Ovary (tissue), 9 donors: ENCODE results near the gene ATP6V0B. TPM values are rescaled to one million over a fixed set of nuclear protein-coding genes. Genes with fewer than 3 reads are reported as not detected.

ENCODE experiments used
- DNase-seq, 5 donors: peaks; one replicate each; pipeline ENCODE4 v3.0.0-alpha.2; 2019 to 2020
- H3K27ac ChIP-seq, 2 donors: fragments of 200-600 bp; one replicate each; pipeline versions ENCODE4 v1.5.1 to v1.8.0; 2019 to 2022
- H3K27me3 ChIP-seq: fragments of 200-600 bp; one replicate; pipeline ENCODE4 v1.8.0; 2022
- H3K36me3 ChIP-seq: fragments of 200-600 bp; sonication (generic); one replicate; pipeline ENCODE4 v1.5.1; 2019
- H3K4me1 ChIP-seq: one replicate; pipeline ENCODE4 v1.8.1; 2013; ENCODE audit warnings: mild to moderate bottlenecking, moderate library complexity; ENCODE audit not compliant: insufficient read depth
- H3K4me3 ChIP-seq: fragments of 200-600 bp; sonication (generic); one replicate; pipeline ENCODE4 v1.5.1; 2017
- H3K9me3 ChIP-seq, 2 donors: fragments of 200-600 bp in 1 of 2; sonication (generic) in 1 of 2; one replicate each; pipeline versions ENCODE4 v1.5.1 to v1.8.1; 2013 to 2019; ENCODE audit warnings: mild to moderate bottlenecking in 1 of 2, moderate library complexity in 1 of 2
- EP300 ChIP-seq: sonication (generic); formaldehyde crosslinking; IDR thresholded peaks from one replicate; pipeline ENCODE4 v1.6.1; 2017; ENCODE audit warnings: antibody characterized with exemption
- POLR2A ChIP-seq: fragments of 450-650 bp; IDR thresholded peaks from one replicate; pipeline ENCODE4 v1.6.1; 2017; ENCODE audit warnings: antibody characterized with exemption, mild to moderate bottlenecking, moderate library complexity
- WGBS, 3 donors: extraction: QIAGEN DNeasy Blood & Tissue Kit in 1 of 3; methylation state at CpG; one replicate each; pipeline versions ENCODE4 v1.1.5 to v1.1.7; 2013 to 2017; 5-methylcytosine and 5-hydroxymethylcytosine counted together
- intact Hi-C, 4 donors: fragments of 100-400 bp; cut with DNase I; formaldehyde crosslinking; loops; one replicate each; pipeline versions ENCODE4 v1.11.0 to v1.15.1; 2022 to 2023
- polyA plus RNA-seq, 2 donors: library from polyadenylated mRNA; stranded (reverse); fragments of 200-250 nt in 1 of 2; fragments of 350-450 nt in 1 of 2; fragmentation: Illumina TruSeq in 1 of 2; extraction: RNeasy Lipid Tissue Mini Kit (QIAGEN cat#74804) in 1 of 2; gene quantifications; one replicate each; pipeline ENCODE4 v1.2.3, GENCODE V29; 2013 to 2014
- total RNA-seq, 7 donors: library from RNA; depleted of rRNA in 2 of 7; stranded (reverse); fragments of >200 nt in 2 of 7; fragmentation: NEBNext Ultra II Directional in 3 of 7; extraction: Animal tissue kit (Norgen Biotek cat#: 25700) in 3 of 7; gene quantifications; one replicate each; pipeline versions ENCODE4 v1.1.0 to v1.2.4, GENCODE V29; 2016 to 2023
- TF ChIP-seq, protein P1 (sequence below), 3 donors: fragments of 450-650 bp in 2 of 3; fragments of 200-600 bp in 1 of 3; IDR thresholded peaks; one replicate each; pipeline versions ENCODE4 v1.5.1 to v1.8.0; 2016 to 2022; ENCODE audit warnings: antibody characterized with exemption in 3 of 3, mild to moderate bottlenecking in 1 of 3
- donor health status: DM: no; HTN: no; CAD: no; lungs with moderate emphysema.
- donor health status: DM: no; HTN: no; CAD: no.
- donor health status: Bipolar disorder and iron deficiency.
- donor health status: DM: yes; HTN: yes; CAD: no.
- donor health status: DM: no; HTN: no; CAD: no.
- donor health status: DM: yes; HTN: yes; CAD: no.

ATP6V0B gene
- total and polyA plus RNA-seq, 9 donors, result 46.1 to 108 (median 74.4) TPM

DNA sequence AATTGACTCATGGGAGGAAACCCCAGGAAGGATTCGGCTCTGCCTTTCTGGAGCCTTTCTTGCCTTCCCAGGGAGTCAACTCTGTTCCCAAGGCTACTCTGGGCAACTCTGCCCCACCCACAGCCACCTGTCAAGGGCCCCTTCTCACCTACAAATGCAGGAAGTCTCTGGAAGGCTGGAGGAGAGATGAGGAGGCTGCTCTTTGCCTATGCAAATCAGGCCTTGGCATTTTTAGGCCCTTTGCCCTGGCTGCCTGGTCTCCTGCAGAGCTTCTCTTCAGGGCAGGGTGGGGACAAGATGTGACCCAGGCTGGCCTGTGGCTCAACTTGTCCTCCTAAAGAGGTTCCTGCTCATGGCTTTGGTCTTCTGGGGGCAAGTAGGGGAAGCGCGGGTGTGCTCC lies 51.1 kb downstream of the ATP6V0B start:
- Histone ChIP-seq H3K27me3 (no peaks in the 10 kb centered on the region), H3K36me3 (no peaks in the 10 kb centered on the region), H3K4me3 (no peak overlapping the region), H3K4me1 (peaks cover 2% of the 10 kb centered on the region), H3K9me3 (no peaks in the 10 kb centered on the region), H3K27ac (no peak overlapping the region)
- no peak for DNase-seq
- TF ChIP-seq, protein P1, sequence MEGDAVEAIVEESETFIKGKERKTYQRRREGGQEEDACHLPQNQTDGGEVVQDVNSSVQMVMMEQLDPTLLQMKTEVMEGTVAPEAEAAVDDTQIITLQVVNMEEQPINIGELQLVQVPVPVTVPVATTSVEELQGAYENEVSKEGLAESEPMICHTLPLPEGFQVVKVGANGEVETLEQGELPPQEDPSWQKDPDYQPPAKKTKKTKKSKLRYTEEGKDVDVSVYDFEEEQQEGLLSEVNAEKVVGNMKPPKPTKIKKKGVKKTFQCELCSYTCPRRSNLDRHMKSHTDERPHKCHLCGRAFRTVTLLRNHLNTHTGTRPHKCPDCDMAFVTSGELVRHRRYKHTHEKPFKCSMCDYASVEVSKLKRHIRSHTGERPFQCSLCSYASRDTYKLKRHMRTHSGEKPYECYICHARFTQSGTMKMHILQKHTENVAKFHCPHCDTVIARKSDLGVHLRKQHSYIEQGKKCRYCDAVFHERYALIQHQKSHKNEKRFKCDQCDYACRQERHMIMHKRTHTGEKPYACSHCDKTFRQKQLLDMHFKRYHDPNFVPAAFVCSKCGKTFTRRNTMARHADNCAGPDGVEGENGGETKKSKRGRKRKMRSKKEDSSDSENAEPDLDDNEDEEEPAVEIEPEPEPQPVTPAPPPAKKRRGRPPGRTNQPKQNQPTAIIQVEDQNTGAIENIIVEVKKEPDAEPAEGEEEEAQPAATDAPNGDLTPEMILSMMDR (IDR thresholded peaks at IDR 0.05), result no peak
- TF ChIP-seq POLR2A, result no peak
- TF ChIP-seq EP300, result no peak
- 78 to 88% (median 82%) methylated on average over 3 of the region's 3 CpGs for WGBS, 3 donors
- intact Hi-C loops, result no loop called here

DNA sequence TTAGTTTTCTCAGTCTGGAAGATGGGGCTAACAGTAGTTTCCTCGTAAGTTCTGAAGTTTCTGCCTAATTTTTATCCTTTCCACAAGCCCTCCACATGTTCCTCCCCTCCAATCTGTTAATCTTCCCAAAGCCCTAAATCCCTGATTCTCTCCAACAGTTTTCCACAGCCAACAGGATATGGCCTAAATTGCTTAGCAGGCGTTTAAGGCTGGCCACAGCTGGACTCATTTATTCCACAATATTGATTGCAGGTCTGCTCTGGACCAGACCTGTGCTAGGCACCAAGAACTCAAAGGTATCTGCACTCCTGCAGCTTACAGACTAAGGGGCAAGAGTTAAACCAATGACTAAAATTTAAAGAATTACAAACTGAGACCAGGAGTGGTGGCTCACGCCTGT lies 52.6 kb downstream of the ATP6V0B start:
- Histone ChIP-seq H3K27me3 (no peaks in the 10 kb centered on the region), H3K36me3 (no peaks in the 10 kb centered on the region), H3K4me3 (no peak overlapping the region), H3K4me1 (peaks cover 5% of the 10 kb centered on the region), H3K27ac (no peak overlapping the region), H3K9me3 (no peaks in the 10 kb centered on the region)
- TF ChIP-seq POLR2A, result no peak
- TF ChIP-seq, protein P1 (IDR thresholded peaks at IDR 0.05), result no peak
- TF ChIP-seq EP300, result no peak
- DNase-seq, result no peak
- intact Hi-C loops, result no loop called here
- 93 to 96% (median 95%) methylated on average over 3 of the region's 3 CpGs for WGBS, 3 donors

Other genes starting within 250 kb of the ATP6V0B start
- gene ARTN, start 41.2 kb upstream of the ATP6V0B start, total RNA-seq, result 1 to 10 TPM in 3 of 7 donors, under 1 TPM in 4; 0.72 to 1.3 (median 0.92) TPM
- gene ARTN, start 41.2 kb upstream of the ATP6V0B start, polyA plus RNA-seq, result under 1 TPM in 1 of 2 donors, not detected in 1; 0.75 TPM
- 10 to 100 TPM in 6 of 7 donors, 1 to 10 TPM in 1; 8.6 to 30.3 (median 20.9) TPM for gene IPO13, start 28.0 kb upstream of the ATP6V0B start, total RNA-seq
- gene IPO13, start 28.0 kb upstream of the ATP6V0B start, polyA plus RNA-seq, result 10 to 100 TPM in 1 of 2 donors, 1 to 10 TPM in 1; 10.0 to 15.3 TPM
- 10 to 100 TPM in 6 of 7 donors, 1 to 10 TPM in 1; 7.2 to 27.0 (median 16.2) TPM for gene DPH2, start 5.0 kb upstream of the ATP6V0B start, total RNA-seq
- gene DPH2, start 5.0 kb upstream of the ATP6V0B start, polyA plus RNA-seq, result 10 to 100 TPM in 1 of 2 donors, 1 to 10 TPM in 1; 8.5 to 12.7 TPM
- gene B4GALT2, start 4.2 kb downstream of the ATP6V0B start, total RNA-seq, result 10 to 100 TPM; 11.9 to 51.3 (median 33.9) TPM
- 10 to 100 TPM; 14.4 to 22.1 TPM for gene B4GALT2, start 4.2 kb downstream of the ATP6V0B start, polyA plus RNA-seq
- gene CCDC24, start 16.6 kb downstream of the ATP6V0B start, total RNA-seq, result 10 to 100 TPM in 1 of 7 donors, 1 to 10 TPM in 6; 2.1 to 23.3 (median 7.3) TPM
- 1 to 10 TPM; 1.1 to 6.2 TPM for gene CCDC24, start 16.6 kb downstream of the ATP6V0B start, polyA plus RNA-seq
- gene SLC6A9, start 56.5 kb downstream of the ATP6V0B start, total RNA-seq, result 10 to 100 TPM in 1 of 7 donors, 1 to 10 TPM in 6; 1.1 to 74.1 (median 4.6) TPM
- 10 to 100 TPM in 1 of 2 donors, 1 to 10 TPM in 1; 2.1 to 14.1 TPM for gene SLC6A9, start 56.5 kb downstream of the ATP6V0B start, polyA plus RNA-seq
- under 1 TPM in 3 of 7 donors, not detected in 4; 0.05 to 0.40 (median 0.23) TPM for gene KLF17, start 143.9 kb downstream of the ATP6V0B start, total RNA-seq
- under 1 TPM in 1 of 2 donors, not detected in 1; 0.10 TPM for gene KLF17, start 143.9 kb downstream of the ATP6V0B start, polyA plus RNA-seq
- not detected for gene KLF18, start 166.7 kb downstream of the ATP6V0B start, total RNA-seq
- gene KLF18, start 166.7 kb downstream of the ATP6V0B start, polyA plus RNA-seq, result not detected
- gene DMAP1, start 238.5 kb downstream of the ATP6V0B start, total RNA-seq, result 10 to 100 TPM; 35.8 to 46.9 (median 43.6) TPM
- gene DMAP1, start 238.5 kb downstream of the ATP6V0B start, polyA plus RNA-seq, result 10 to 100 TPM; 28.1 to 38.3 TPM